ENCODE data around the gene MSMO1. TPM values are rescaled to one million over a fixed set of nuclear protein-coding genes. Genes with fewer than 3 reads are reported as not detected.
A peak's percentile ranks its signal among the peaks of the same experiment; 100 is the strongest.

The MSMO1 gene
- total and polyA plus RNA-seq, 10 donors: 11.0 to 27.4 (median 17.7) TPM

DNA sequence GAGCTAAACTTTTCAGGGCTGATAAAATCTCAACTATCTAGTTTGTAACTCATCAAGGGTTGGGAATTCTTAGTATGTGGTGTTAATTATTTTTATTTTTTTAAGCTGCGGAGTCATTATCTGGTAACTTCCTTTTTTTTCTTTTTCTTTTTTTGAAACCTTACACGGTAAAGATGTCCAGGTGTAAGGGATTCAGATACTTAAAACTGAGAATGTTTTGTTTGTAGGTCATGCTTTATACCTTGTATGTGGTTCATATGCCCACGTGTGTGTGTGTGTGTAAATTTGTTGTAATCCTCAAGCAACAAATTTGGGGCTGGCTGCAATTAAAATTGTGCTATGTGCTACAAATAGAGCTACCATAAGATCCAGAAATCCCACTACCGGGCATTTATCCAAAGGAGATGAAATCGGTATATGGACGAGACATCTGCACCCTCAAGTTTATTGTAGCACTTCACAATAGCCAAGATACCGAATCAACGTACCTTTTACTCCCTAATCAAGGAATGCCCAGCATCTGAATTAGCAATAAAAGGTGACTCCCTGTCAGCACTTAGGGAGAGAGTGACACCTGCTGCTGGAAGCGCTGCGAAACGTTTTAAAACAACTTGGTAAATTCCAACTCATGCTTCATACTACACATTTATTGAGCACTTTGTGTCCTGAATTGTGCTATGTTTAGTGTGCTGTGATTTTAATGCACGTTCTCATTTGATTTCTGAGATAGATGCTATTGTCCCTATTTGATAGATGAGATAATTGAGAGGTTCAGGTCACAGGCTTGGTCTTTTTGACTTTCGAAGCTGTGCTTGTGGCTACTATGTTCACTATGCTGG lies 16.1 kb downstream of the MSMO1 start:
- H3K4me3 ChIP-seq: no peak overlapping the region
- TF ChIP-seq CTCF (IDR thresholded peaks at IDR 0.05 in 8 of 11, conservative IDR thresholded peaks at IDR 0.05 in 3 of 11) (peak in 1 of 11 experiments; percentile 10), POLR2AphosphoS5 (IDR thresholded peaks at IDR 0.05) (no peak)
- intact Hi-C loops (cut with DNase I; ENCODE audit: low total_unique reads): loop anchor here (10.0 kb wide), 1 partner anchor 209 kb away; no protein-coding TSS in a partner anchor
- H3K9me3 ChIP-seq: no peaks in the 10 kb centered on the region
- H3K36me3 ChIP-seq: peaks cover 0 to 57% (median 27%) of the 10 kb centered on the region in 6 donors
- H3K27ac ChIP-seq: no peak overlapping the region
- 81 to 86% (median 83%) methylated on average over 13 of the region's 13 CpGs for WGBS, 5 donors
- H3K27me3 ChIP-seq (replicated peaks in 1 of 7): no peaks in the 10 kb centered on the region
- DNase-seq: no peak
- no peaks in the 10 kb centered on the region for H3K4me1 ChIP-seq

DNA sequence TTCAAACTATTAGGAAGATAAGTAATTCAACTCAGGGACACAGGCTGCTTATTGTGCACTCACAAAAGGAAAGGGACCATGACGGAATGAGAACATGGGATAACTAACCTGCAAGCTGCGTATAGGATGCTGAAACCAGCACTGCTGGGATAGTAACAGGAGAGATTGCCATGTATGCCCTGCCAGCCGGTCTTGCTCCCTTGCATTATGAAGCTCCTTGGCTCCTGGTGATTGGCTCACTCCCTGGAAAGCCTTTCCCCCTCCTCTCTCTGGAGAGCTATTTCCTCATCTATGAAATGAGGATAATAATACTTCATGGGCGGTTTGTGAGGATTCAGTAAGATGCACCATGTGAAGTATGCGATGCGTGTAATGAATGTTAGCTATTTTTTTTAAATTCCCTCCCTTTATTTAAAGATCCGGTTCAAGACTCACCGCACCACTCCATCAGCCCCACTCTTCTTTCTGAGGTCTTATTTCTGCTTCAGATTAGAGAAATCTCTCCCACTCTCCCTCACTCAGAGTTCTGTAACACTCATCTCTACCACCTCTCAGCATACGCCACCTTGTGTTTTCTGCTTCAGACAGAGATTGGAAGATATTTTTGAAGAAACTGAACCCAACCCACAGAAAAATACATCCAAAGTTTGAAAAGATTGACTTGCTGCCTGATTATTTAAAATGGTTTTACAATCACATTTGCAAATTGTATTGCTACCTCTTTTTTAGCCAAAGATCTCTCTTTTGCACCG lies 18.4 kb downstream of the MSMO1 start:
- TF ChIP-seq POLR2A (IDR thresholded peaks at IDR 0.05) (no peak), POLR2AphosphoS5 (IDR thresholded peaks at IDR 0.05) (no peak), CTCF (IDR thresholded peaks at IDR 0.05 in 8 of 11, conservative IDR thresholded peaks at IDR 0.05 in 3 of 11) (no peak)
- H3K27me3 ChIP-seq (replicated peaks in 1 of 7): no peaks in the 10 kb centered on the region
- H3K4me3 ChIP-seq: no peak overlapping the region
- H3K4me1 ChIP-seq: no peaks in the 10 kb centered on the region
- WGBS, 5 donors: 84 to 90% (median 89%) methylated on average over 10 of the region's 10 CpGs
- intact Hi-C loops (cut with DNase I; ENCODE audit: low total_unique reads): loop anchor here (10.0 kb wide), 1 partner anchor 211 kb away; no protein-coding TSS in a partner anchor
- H3K27ac ChIP-seq: no peak overlapping the region
- DNase-seq: no peak
- H3K36me3 ChIP-seq: peaks cover 0 to 34% (median 10%) of the 10 kb centered on the region in 6 donors
- H3K9me3 ChIP-seq: no peaks in the 10 kb centered on the region

- Histone ChIP-seq H3K27me3 (replicated peaks in 1 of 7) (no peaks in the 10 kb centered on the region), H3K36me3 (peaks cover 0 to 13% (median 0%) of the 10 kb centered on the region in 6 donors), H3K4me1 (no peaks in the 10 kb centered on the region), H3K4me3 (no peak overlapping the region), H3K27ac (no peak overlapping the region), H3K9me3 (no peaks in the 10 kb centered on the region)
- intact Hi-C loops (cut with DNase I; ENCODE audit: low total_unique reads): loop anchor here (10.0 kb wide), 1 partner anchor 213 kb away; no protein-coding TSS in a partner anchor
- no peak for TF ChIP-seq CTCF (IDR thresholded peaks at IDR 0.05 in 8 of 11, conservative IDR thresholded peaks at IDR 0.05 in 3 of 11)
- no peak for TF ChIP-seq POLR2A (IDR thresholded peaks at IDR 0.05)
- no peak for TF ChIP-seq POLR2AphosphoS5 (IDR thresholded peaks at IDR 0.05)
- 77 to 97% (median 83%) methylated on average over 3 of the region's 3 CpGs for WGBS, 5 donors
- no peak for DNase-seq
These were observed 20.4 kb downstream of the MSMO1 start for GRCh38 chr4:165347647-165348569.

Measured in spleen (tissue), 11 donors.